GM23248 (cell line): ENCODE results near the gene RPS16. TPM values are rescaled to one million over a fixed set of nuclear protein-coding genes. Genes with fewer than 3 reads are reported as not detected.

ENCODE experiments used
- DNase-seq: peaks from one replicate; pipeline ENCODE4 v3.0.0-alpha.2; 2015
- H2AFZ ChIP-seq: fragments of 200-600 bp; sonication (generic); 2 replicates; pipeline ENCODE4 v1.6.1; 2016; ENCODE audit warnings: antibody characterized with exemption
- H3F3A ChIP-seq: fragments of 200-600 bp; sonication (generic); 2 replicates; pipeline ENCODE4 v1.6.1; 2016; ENCODE audit warnings: mild to moderate bottlenecking, antibody characterized with exemption, mixed run types; ENCODE audit not compliant: insufficient read depth
- H3K27ac ChIP-seq: fragments of 200-600 bp; sonication (generic); 2 replicates; pipeline ENCODE4 v1.5.1; 2016; ENCODE audit warnings: mild to moderate bottlenecking
- H3K27me3 ChIP-seq: fragments of 200-600 bp; sonication (generic); replicated peaks from 2 replicates; pipeline ENCODE4 v1.6.1; 2016; ENCODE audit warnings: mild to moderate bottlenecking; ENCODE audit not compliant: insufficient read depth
- H3K36me3 ChIP-seq: fragments of 200-600 bp; sonication (generic); 2 replicates; pipeline ENCODE4 v1.6.1; 2016; ENCODE audit warnings: low read depth, mild to moderate bottlenecking
- H3K4me1 ChIP-seq: fragments of 200-600 bp; sonication (generic); 2 replicates; pipeline ENCODE4 v1.6.1; 2016; ENCODE audit warnings: mild to moderate bottlenecking; ENCODE audit not compliant: insufficient read depth
- H3K4me2 ChIP-seq: fragments of 200-600 bp; sonication (generic); one replicate; pipeline ENCODE4 v1.6.1; 2016; ENCODE audit warnings: mild to moderate bottlenecking; ENCODE audit not compliant: unreplicated experiment
- H3K4me3 ChIP-seq: fragments of 200-600 bp; sonication (generic); 2 replicates; pipeline ENCODE4 v1.5.1; 2016; ENCODE audit warnings: mild to moderate bottlenecking
- H3K79me2 ChIP-seq: fragments of 200-600 bp; sonication (generic); 2 replicates; pipeline ENCODE4 v1.6.1; 2016; ENCODE audit warnings: mild to moderate bottlenecking; ENCODE audit not compliant: insufficient read depth
- H3K9ac ChIP-seq: fragments of 200-600 bp; sonication (generic); 2 replicates; pipeline ENCODE4 v1.6.1; 2016; ENCODE audit warnings: mild to moderate bottlenecking
- H3K9me2 ChIP-seq: fragments of 200-600 bp; sonication (generic); 2 replicates; pipeline ENCODE4 v1.6.1; 2016; ENCODE audit warnings: mixed run types, mild to moderate bottlenecking, moderate library complexity; ENCODE audit not compliant: insufficient read depth
- H3K9me3 ChIP-seq: fragments of 200-600 bp; sonication (generic); one replicate; pipeline ENCODE4 v1.6.1; 2017; ENCODE audit warnings: low read depth
- H4K20me1 ChIP-seq: fragments of 200-600 bp; sonication (generic); 2 replicates; pipeline ENCODE4 v1.6.0; 2016; ENCODE audit not compliant: insufficient read depth
- EZH2 ChIP-seq: fragments of 200-600 bp; sonication (generic); IDR thresholded peaks from 2 replicates; pipeline ENCODE4 v1.6.1; 2018; ENCODE audit warnings: antibody characterized with exemption, mild to moderate bottlenecking; ENCODE audit not compliant: insufficient read depth, poor library complexity, severe bottlenecking
- EZH2phosphoT487 ChIP-seq: fragments of 200-600 bp; sonication (generic); IDR thresholded peaks from 2 replicates; pipeline ENCODE4 v1.6.1; 2018; ENCODE audit warnings: antibody characterized with exemption, moderate library complexity, mild to moderate bottlenecking, low read depth; ENCODE audit not compliant: insufficient read depth
- WGBS, 2 experiments: methylation state at CpG; one replicate each; pipeline ENCODE4 v1.1.6; 2015 to 2017; ENCODE audit warnings: low lambda C conversion rate in 2 of 2, low coverage in 1 of 2; ENCODE audit errors: missing lambda C conversion rate in 2 of 2; 5-methylcytosine and 5-hydroxymethylcytosine counted together
- in situ Hi-C: fragments of 300-500 bp; cut with MboI; formaldehyde crosslinking; loops from 2 replicates; pipeline ENCODE4 v1.15.0; 2020
- microRNA-seq: library from miRNA; unstranded; fragments of <30 nt; microRNA quantifications from one replicate; pipeline ENCODE4, GENCODE V29; 2016; ENCODE audit warnings: borderline number of aligned reads
- polyA plus RNA-seq: library from polyadenylated mRNA; unstranded; fragments of >200 nt; fragmentation: Nextera tagmentation; extraction: Ambion mirVana; gene quantifications from 2 replicates; pipeline ENCODE4 v1.2.1, GENCODE V29; 2016
- small RNA-seq: library from RNA; depleted of rRNA; stranded (forward); fragments of <200 nt; gene quantifications from one replicate; pipeline ENCODE3, GENCODE V24; 2014; ENCODE audit warnings: low read depth, low replicate concordance
- total RNA-seq: library from RNA; depleted of rRNA; stranded (reverse); fragments of >200 nt; shearing (Covaris generic); gene quantifications from 2 replicates; pipeline ENCODE4 v1.2.3, GENCODE V29; 2014; rRNA removed

The RPS16 gene
- total and polyA plus RNA-seq, 2 experiments from 2014 or later: 136 to 542 TPM

DNA sequence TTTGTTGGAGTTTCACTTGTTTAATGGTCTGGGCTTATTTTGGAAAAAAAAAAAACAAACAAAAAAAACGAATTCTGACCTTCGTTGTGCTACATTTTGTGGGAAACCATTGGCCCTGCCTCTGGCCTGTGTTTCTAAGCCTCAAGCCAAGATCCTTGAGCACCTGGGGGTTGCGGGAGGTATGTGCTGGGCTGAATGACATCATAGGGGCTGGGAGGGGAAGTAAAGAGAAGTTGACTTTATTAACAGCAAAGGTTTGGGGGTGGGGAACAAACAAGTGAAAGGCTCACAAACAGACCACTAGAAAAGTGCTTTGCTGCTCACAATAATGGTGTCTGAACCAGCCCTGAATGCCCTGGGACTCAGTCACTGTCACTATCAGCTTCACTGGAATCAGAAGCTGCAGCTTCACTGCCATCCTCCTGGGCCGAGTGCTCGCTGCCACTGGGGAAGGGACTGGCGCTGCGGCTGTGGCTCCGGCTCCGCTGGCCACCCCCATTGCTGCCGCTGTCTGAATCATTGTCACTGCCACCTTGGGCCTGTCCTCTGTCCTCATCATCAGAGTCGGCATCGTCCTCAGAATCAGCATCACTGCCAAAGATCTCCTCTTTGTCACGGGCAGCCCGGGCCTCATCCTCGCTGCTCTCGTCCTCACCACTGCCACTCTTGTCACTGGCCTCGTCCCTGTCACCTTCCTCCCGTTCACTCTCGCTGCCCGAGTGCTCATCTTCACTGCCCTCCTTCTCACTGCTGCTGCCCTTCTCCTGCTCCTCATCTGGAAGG lies 49.9 kb downstream of the RPS16 start:
- Histone ChIP-seq H3K9me2 (no peaks in the 10 kb centered on the region), H3K9me3 (no peaks in the 10 kb centered on the region), H3K9ac (no peak overlapping the region), H2AFZ (no peak overlapping the region), H3K36me3 (peaks cover 17% of the 10 kb centered on the region; the same call in 1 of the 2 replicates), H4K20me1 (no peaks in the 10 kb centered on the region), H3K4me2 (no peak overlapping the region), H3K4me1 (peaks cover 9% of the 10 kb centered on the region; the same call in 1 of the 2 replicates), H3K27ac (no peak overlapping the region), H3K79me2 (peaks cover 22% of the 10 kb centered on the region), H3F3A (peaks cover 18% of the 10 kb centered on the region), H3K4me3 (no peak overlapping the region), H3K27me3 (no peaks in the 10 kb centered on the region)
- no peak for DNase-seq
- no peak for TF ChIP-seq EZH2
- TF ChIP-seq EZH2phosphoT487: no peak
- 72 to 73% methylated on average over 20 of the region's 20 CpGs for WGBS, 2 experiments
- in situ Hi-C loops: no loop called here

DNA sequence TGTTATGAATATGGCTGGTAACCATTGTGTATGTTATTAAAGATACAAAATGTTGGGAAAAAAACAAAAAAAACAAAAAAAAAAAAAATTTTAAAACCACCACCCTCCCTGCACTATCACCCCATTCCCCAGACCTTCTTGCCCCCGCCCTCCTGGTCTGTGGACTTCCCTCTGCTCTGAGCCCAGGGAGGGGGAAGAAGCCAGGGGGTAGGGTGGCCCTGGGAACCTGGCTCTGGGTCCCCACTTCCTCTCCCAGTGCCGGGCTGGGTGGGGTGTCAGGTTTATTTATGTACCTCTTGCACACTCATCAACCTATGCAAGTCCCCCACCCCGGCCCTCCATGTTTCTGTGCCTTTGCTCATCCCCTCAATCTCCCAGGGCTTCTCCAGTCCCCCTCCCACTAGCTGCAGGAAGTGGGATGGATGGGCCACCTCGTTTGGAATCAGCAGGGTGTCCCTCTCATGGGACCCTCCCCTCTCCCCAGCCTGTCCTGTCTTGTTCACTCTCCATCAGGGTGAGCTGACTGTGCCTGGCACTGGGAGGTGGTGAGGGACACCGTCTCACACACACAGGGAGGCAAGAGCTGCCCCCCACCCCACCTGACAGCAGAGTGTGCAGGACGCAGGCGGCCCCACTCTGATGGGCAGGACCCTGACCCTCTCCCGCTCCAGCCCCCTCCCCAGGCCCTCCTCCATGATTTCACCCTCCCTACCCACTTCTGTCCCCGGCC lies 50.7 kb downstream of the RPS16 start:
- Histone ChIP-seq H3K9ac (no peak overlapping the region), H3F3A (peaks cover 18% of the 10 kb centered on the region), H3K36me3 (peaks cover 21% of the 10 kb centered on the region), H4K20me1 (no peaks in the 10 kb centered on the region), H3K27me3 (no peaks in the 10 kb centered on the region), H3K4me2 (no peak overlapping the region), H3K9me3 (no peaks in the 10 kb centered on the region), H3K4me3 (no peak overlapping the region), H2AFZ (no peak overlapping the region), H3K27ac (no peak overlapping the region), H3K79me2 (peaks cover 14% of the 10 kb centered on the region), H3K4me1 (peaks cover 6% of the 10 kb centered on the region; the same call in 1 of the 2 replicates), H3K9me2 (no peaks in the 10 kb centered on the region)
- 50 to 67% methylated on average over 5 to 9 of the region's 9 CpGs for WGBS, 2 experiments
- no peak for DNase-seq
- TF ChIP-seq EZH2phosphoT487 (no peak), EZH2 (no peak)
- in situ Hi-C loops: no loop called here

Small RNA genes within 50 kb of the gene (microRNA-seq; reads per million reads assigned to microRNA genes)
- not detected for gene MIR4530

Small RNA genes within 50 kb of the gene (small RNA-seq; reads per million reads assigned to genes)
- gene MIR4530: not detected

Other genes with a start within 250 kb of the RPS16 start
- gene NCCRP1, start 239.0 kb downstream of the RPS16 start, total RNA-seq: not detected in 2 replicates
- gene NCCRP1, start 239.0 kb downstream of the RPS16 start, polyA plus RNA-seq: not detected in 2 replicates
- not detected in 2 replicates for gene SYCN, start 231.7 kb downstream of the RPS16 start, total RNA-seq
- not detected in 2 replicates for gene SYCN, start 231.7 kb downstream of the RPS16 start, polyA plus RNA-seq
- gene IFNL3, start 190.9 kb downstream of the RPS16 start, total RNA-seq: not detected in 2 replicates
- gene IFNL3, start 190.9 kb downstream of the RPS16 start, polyA plus RNA-seq: not detected in 2 replicates
- not detected in 2 replicates for gene IFNL4, start 187.1 kb downstream of the RPS16 start, total RNA-seq
- gene IFNL4, start 187.1 kb downstream of the RPS16 start, polyA plus RNA-seq: not detected in 2 replicates
- not detected in 2 replicates for gene IFNL2, start 167.6 kb downstream of the RPS16 start, total RNA-seq
- gene IFNL2, start 167.6 kb downstream of the RPS16 start, polyA plus RNA-seq: not detected in 2 replicates
- not detected in 2 replicates for gene IFNL1, start 139.5 kb downstream of the RPS16 start, total RNA-seq
- gene IFNL1, start 139.5 kb downstream of the RPS16 start, polyA plus RNA-seq: not detected in 2 replicates
- gene LRFN1, start 115.1 kb downstream of the RPS16 start, total RNA-seq: not detected in 2 replicates
- 0.10 TPM in 1 of 2 replicates, not detected in the other for gene LRFN1, start 115.1 kb downstream of the RPS16 start, polyA plus RNA-seq
- gene GMFG, start 99.9 kb downstream of the RPS16 start, total RNA-seq: not detected in 2 replicates
- gene GMFG, start 99.9 kb downstream of the RPS16 start, polyA plus RNA-seq: 1.1 and 2.2 TPM in 2 replicates
- gene SAMD4B, start 93.5 kb downstream of the RPS16 start, total RNA-seq: 71.9 and 87.1 TPM in 2 replicates
- 64.8 and 66.7 TPM in 2 replicates for gene SAMD4B, start 93.5 kb downstream of the RPS16 start, polyA plus RNA-seq
- gene PAF1, start 44.8 kb downstream of the RPS16 start, total RNA-seq: 45.3 and 51.2 TPM in 2 replicates
- gene PAF1, start 44.8 kb downstream of the RPS16 start, polyA plus RNA-seq: 44.2 and 44.5 TPM in 2 replicates
- 27.7 and 29.6 TPM in 2 replicates for gene MED29, start 44.6 kb downstream of the RPS16 start, total RNA-seq
- gene MED29, start 44.6 kb downstream of the RPS16 start, polyA plus RNA-seq: 34.9 and 39.2 TPM in 2 replicates
- 7.0 and 13.9 TPM in 2 replicates for gene ZFP36, start 29.1 kb downstream of the RPS16 start, total RNA-seq
- 86.2 and 86.6 TPM in 2 replicates for gene ZFP36, start 29.1 kb downstream of the RPS16 start, polyA plus RNA-seq
- gene PLEKHG2, start 23.3 kb downstream of the RPS16 start, total RNA-seq: 12.0 and 17.5 TPM in 2 replicates
- gene PLEKHG2, start 23.3 kb downstream of the RPS16 start, polyA plus RNA-seq: 12.2 and 13.5 TPM in 2 replicates
- gene SUPT5H, start 9.6 kb upstream of the RPS16 start, total RNA-seq: 76.5 and 87.4 TPM in 2 replicates
- 121 and 125 TPM in 2 replicates for gene SUPT5H, start 9.6 kb upstream of the RPS16 start, polyA plus RNA-seq
- gene TIMM50, start 44.9 kb upstream of the RPS16 start, total RNA-seq: 66.7 and 70.8 TPM in 2 replicates
- gene TIMM50, start 44.9 kb upstream of the RPS16 start, polyA plus RNA-seq: 82.0 and 89.4 TPM in 2 replicates
- 2.1 TPM in 1 of 2 replicates, not detected in the other for gene DLL3, start 63.0 kb upstream of the RPS16 start, total RNA-seq
- gene DLL3, start 63.0 kb upstream of the RPS16 start, polyA plus RNA-seq: 0.74 and 1.2 TPM in 2 replicates
- gene SELENOV, start 79.2 kb upstream of the RPS16 start, total RNA-seq: not detected in 2 replicates
- gene SELENOV, start 79.2 kb upstream of the RPS16 start, polyA plus RNA-seq: not detected in 2 replicates
- 3.4 and 3.9 TPM in 2 replicates for gene EID2B, start 96.9 kb upstream of the RPS16 start, total RNA-seq
- 2.5 and 3.2 TPM in 2 replicates for gene EID2B, start 96.9 kb upstream of the RPS16 start, polyA plus RNA-seq
- gene EID2, start 104.2 kb upstream of the RPS16 start, total RNA-seq: 12.3 and 14.3 TPM in 2 replicates
- gene EID2, start 104.2 kb upstream of the RPS16 start, polyA plus RNA-seq: 14.9 and 16.3 TPM in 2 replicates
- gene LGALS13, start 166.6 kb upstream of the RPS16 start, total RNA-seq: not detected in 2 replicates
- gene LGALS13, start 166.6 kb upstream of the RPS16 start, polyA plus RNA-seq: not detected in 2 replicates
- gene LGALS16, start 220.0 kb upstream of the RPS16 start, total RNA-seq: not detected in 2 replicates
- not detected in 2 replicates for gene LGALS16, start 220.0 kb upstream of the RPS16 start, polyA plus RNA-seq